Stimulated activated CD4-positive, alpha-beta T cell treated with anti-CD3 and anti-CD28 coated beads, Interleukin-15, amount 100 ng/mL, for 24 hours (primary cell): Measurements from ENCODE around the gene EPN1.
"Not testable (repeated sequence)": the region's sequence is repeated elsewhere in the genome, so short reads cannot be mapped to it uniquely, and the experiment has no call there.

Source experiments
- DNase-seq: peaks from one replicate; pipeline ENCODE4 v3.0.0-alpha.2; 2020

Gene EPN1

DNA sequence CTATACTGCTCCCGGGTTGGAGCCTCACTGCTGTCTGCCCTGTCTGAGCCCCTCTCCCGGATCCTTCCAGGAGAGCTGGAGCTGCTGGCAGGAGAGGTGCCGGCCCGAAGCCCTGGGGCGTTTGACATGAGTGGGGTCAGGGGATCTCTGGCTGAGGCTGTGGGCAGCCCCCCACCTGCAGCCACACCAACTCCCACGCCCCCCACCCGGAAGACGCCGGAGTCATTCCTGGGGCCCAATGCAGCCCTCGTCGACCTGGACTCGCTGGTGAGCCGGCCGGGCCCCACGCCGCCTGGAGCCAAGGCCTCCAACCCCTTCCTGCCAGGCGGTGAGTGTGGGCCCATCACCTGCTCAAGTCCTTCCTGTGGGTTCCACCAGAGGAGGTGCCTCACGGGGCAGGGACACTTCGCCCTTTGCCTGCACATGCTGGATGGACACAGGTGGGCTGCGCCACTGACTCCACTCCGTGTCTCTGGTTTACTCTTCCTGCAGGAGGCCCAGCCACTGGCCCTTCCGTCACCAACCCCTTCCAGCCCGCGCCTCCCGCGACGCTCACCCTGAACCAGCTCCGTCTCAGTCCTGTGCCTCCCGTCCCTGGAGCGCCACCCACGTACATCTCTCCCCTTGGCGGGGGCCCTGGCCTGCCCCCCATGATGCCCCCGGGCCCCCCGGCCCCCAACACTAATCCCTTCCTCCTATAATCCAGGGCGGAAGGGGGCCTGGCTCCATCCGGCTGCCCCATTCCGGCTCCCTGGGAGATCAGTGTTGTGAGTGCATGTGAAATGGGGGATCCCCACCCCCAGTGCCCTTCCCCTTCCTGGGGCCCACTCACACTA is 19.8 kb downstream of the EPN1 start:
- no peak for DNase-seq

DNA sequence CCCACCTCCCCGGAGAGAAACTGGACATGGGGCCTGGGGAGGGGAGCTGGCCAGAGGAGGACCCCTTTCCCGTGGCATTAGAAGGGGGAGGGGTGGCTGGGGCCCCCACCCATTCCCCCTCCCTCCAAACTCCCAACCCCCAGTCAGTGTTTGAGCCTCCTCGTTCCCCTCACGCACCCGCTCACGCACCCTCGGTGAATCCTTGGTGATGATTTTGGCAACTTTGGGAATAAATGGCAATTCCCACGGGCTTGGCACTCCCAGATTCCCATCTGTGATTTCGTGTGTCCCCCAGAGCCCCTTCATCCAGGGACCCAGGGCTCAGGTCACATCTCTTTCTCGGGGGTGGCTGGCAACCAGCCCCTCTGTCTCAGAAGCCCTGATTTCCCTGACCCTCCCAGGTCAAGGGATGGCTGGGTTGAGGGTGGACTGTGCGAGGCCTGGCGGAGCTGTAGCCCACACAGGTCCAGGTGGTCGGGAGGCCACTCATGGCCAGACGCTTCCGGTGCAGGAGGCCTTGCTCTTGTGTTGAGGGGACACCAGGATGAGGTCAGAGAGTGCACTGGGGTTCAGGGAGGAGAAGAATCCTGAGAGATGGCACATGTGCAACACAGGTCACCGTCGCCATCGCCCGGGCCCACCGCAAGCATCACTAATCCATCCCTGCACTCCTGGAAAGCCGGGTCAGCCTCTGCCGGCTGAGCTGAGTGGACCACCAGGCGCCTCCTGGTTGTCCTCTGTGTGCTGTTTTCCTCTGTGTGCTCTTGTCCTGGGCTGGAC is 20.7 kb downstream of the EPN1 start:
- no peak for DNase-seq

DNA sequence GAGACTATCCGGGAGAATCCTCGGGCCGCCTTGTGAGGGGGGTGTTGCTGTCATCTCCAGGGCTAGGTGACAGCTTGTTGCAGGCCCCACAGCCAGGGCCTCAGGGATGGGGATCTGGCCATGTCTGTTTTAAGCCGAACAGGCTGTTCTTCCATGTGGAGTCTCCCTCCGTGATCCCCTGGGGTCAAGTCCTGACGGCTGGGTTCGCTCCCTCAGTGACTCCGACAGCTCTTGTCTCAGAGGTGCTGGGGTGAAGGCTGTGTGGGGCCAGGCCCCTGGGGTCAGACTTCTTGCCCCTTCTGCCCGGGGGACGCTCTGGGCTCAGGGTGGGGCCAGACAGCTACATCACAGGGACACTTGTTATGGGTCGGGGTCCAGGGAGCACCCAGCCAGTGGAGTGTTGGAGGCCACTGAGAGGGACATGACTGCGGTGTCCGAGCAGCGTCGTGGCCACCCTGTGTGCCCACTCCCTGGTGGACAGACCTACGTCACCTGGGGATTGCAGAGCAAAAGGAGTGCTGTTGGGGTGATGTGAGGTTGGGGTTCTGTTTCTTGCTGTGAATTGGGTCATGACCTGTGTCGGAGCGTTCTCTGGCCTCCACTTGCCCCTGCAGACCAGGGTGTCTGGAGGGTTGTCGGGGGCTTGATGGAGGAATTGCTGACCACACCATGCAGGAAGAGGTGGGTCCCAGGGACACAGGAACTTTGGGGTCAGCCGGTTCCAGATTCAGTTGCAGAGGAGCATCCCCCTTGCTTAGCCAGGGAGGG is 21.5 kb downstream of the EPN1 start:
- no peak for DNase-seq

DNA sequence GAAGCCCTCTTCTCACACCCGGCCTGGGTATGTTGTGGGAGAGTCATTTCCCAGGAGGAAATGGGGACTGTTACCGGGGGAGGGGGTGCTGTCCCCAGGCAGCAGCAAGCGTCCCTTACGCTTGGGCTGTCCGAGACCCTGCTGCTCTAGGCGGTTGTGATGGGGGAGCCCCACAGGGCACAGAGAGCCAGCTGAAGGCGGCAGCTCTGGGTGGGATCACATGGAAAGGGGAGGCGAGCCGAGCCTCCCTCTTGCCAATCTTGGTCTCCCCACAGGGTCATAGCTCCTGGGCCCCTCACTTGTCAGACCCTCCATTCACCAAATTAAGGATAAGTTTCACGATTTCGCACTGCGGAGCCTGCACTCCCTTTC is 22.0 kb downstream of the EPN1 start:
- DNase-seq = no peak

DNA sequence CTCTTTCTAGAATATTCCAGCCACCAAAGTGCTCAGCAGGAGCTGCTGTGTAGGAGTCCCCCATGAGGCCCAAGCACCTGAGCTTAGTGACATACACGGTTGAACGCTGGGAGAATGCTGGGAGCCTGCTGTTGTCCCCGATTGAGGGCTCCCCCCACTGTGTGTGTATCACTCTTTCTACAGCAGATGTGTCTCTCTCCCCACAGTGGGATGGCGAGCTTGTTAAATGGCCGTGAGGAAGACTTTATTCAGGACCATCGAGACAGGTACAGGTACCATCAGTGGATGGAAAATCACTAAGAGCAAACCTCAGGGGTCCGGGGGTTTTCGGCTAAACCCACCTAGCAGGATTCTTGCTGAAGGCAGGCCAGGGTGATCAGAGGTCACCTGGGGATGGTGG is 22.7 kb downstream of the EPN1 start:
- DNase-seq = no peak

DNA sequence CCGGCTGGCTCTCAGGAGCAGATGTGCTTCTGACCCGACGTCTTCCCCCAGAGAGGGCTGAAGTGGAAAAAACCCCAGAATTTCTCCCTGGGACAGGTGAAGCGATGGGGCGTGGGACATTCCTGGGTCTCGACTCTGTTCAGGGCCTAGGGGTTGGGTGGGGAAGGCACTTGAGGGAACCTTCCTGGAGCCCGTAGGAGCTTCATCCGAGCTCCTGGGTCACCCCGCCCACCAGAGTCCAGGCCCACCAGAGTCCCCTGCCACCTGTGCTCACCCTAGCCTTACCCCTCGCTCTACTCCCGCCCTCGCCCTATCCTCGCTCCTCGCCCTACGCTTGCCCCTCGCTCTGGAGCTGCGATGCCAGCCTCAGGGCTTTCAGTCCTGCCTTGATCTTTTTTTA is 23.2 kb downstream of the EPN1 start:
- no peak for DNase-seq

DNA sequence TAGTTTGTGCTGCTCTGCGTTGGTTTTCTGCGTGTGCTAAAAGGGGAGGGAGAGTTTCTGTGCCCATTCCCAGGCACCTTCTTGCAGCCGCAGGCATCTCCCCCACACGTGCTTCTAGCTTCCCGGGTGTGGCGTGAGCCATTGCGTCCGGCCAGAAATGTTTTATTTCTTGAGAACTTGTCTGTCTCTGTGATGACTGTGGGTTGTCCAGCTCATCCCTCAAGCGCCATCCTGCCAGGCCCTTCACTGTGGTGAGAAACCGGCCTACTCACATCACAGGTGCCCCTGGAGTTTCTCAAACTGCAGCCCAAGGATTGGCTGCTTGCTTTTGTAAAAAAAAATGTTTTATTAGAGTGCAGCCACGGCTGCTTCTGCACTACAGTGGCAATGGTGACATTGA is 24.2 kb downstream of the EPN1 start:
- DNase-seq = no peak

DNA sequence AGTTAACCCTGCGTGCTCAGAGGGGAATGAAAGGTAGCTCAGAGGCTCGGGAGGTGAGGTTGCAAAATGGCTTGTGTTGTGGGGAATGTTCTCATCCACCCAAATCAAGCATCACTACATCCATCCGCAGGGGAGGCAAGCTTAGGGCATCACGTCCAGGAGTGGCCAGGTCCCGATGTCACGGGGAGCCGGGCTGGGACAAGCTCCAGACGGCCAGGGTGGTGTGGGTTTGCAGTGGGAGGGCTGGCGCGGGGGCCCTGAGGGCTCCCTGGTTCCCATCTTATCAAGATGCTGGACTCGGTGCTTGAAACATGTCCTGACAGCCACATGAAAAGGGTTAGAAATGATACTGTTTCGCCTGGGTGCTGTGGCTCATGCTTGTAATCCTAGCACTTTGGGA is 25.8 kb downstream of the EPN1 start:
- DNase-seq = peak; percentile 0

DNA sequence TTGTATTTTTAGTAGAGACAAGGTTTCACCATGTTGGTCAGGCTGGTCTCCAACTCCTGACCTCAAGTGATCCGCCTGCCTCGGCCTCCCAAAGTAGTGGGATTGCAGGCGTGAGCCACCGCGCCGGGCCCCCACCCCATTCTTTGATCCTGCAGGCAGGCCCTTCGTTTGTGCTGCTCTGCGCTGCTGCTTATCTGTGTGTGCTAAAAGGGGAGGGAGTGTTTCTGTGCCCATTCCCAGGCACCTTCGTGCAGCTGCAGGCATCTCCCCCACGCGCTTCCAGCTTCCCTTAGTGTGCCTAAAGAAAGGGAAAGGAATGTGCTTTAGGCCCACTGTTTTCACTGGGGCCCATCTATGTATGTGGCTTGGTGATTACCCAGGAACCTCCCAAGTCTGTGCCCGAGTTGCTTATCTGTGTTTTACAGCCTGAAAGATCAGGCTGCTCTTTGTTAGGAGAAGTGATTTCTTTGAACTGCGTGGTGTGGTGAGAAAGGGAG is 27.2 kb downstream of the EPN1 start:
- DNase-seq = peak; percentile 1

DNA sequence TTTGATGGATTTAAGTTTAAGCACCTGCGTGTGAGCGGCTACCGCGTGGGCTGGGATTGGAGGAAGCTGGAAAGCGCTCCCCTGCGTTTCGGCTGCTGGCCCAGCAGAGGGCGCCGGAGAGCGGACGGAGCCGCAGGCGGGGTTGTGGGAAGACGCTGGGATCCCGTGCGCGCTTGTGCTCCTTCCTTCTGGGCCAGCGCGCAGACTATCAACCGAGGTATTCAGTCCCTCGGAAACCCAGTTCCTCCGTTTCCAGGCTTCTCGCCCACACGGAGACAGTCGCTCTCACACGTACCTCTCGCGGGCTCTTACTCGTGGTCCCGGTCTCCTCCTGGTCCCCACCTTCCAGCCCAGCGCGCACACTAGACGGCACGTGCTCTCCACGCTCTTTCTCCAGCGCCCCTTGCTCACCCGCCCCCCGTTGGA is 28.8 kb downstream of the EPN1 start:
- DNase-seq = peak; percentile 69

DNA sequence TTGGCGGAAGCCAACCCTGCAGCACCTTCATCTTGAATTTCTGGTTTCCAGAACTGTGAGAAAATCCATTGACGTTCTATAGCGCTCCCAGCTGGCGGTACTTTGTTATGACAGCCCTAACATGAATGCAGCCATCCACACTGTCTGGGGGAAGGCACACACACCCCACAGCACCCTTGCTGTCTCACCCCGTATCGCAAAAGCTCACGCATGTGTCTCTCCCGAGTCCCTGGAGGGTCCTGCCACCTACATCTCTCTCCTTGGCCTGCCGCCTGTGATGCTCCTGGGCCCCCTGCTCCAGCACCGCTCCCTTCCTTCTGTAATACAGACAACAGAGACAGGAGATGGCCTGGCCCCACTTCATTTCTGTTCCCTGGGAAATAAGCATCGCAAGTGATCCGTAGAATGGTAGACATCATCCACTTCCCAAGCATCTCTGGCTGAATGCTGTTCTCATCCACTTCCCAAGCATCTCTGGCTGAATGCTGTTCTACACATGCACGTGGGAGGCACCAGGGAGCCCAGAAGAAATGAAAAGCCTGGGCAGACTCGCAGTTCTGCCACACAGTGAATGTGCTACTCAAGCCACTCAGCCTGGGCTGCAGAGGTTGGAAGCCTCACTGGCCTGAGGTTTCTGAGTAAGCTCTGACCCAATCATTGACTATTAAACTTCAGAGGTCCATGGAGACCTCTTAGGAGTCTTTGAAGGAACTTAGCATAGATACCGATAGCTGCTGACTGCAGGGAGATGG is 29.6 kb downstream of the EPN1 start:
- DNase-seq = no peak

DNA sequence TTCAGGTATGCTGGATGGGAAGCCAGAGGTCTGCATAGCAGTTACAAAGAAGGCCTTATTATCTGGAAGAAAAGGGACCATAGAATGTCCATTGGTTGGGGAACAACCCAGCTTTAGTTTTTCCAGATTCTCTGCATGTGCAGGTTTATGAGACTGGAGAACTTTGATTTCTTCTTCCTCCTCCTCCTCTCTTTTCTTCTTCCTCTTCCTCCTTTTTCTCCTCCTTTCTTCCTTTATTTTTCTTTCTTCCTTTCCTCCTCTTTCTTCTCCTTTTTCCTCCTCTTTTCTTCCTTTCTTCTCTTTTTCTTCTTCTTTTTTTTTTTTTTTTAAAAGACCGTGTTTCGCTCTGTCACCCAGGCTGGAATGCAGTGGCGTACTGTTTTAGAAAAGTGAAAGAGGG is 30.9 kb downstream of the EPN1 start:
- DNase-seq = no peak

DNA sequence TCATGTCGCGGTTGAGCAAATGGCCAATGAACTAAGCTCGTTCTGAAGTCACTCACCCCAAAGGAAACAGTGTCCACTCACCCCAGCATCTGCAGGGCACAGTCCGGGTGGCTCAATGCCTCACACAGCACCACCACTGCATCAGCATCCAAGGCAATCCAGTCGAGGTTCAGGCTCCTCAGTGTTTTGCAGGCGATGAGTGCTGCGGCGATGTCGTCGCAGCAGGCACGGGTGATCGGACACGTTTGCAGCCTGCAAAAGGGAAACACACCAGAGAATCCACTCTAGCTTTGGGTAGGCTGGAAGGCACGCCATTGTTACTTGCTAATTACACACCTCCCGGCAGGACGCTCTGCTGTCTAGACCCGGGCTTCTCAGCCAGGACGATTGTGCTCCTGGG is 36.7 kb downstream of the EPN1 start:
- DNase-seq = no peak

DNA sequence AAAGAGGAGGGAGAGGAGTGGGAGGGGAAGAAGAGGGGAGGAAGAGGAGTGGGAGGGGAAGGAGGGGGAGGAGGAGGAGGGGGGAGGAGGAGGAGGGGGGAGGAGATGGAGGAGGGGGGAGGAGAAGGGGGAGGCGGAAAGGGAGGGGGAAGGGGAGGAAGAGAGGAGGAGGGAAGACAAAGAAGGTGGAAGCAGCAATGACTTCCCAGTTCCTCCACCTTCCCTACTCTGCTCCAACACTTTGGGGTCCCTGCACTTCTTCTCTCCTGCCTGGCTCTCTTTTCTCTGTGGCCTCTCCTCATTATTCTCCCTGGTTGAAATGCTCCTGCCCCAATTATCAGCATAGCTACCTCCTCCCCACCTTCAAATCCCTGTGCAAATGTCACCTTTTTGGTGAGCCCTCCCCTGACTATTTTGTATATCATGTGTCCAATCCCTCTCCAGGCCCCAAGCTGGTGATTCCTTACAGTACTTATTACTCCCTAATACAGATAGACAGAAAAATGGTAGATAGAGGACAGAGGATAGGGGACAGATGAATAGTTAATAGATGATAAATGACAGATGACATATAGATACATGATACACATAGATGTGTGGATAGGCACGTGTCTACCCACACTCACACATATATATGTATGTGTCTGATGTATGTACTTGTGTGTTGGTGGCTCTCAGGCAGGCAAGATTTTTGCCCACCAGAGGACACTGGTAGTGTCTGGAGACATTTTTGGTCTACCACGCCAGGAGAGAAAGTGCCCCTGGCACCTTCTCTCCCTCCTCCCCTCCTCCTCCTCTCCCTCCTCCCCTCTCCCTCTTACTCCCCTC is 38.0 kb downstream of the EPN1 start:
- no peak for DNase-seq

DNA sequence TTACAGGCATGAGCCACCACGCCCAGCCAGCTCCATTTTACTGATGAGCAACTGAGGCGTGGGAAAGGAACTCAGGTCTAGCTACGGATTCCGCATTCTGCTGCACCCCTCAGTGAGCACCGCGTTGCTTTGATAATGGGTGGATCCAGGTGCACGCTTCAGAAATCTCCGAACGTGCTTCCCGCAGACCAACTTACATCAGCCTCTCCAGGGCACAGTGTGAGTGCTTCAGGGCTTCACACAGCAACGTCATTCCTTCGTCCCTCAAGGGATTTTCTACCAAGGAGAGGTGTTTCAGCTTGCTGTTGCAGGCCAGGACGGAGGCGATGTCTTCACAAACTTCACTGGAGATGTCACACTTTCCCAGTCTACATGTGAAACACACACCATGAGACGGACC is 41.5 kb downstream of the EPN1 start:
- DNase-seq = no peak

DNA sequence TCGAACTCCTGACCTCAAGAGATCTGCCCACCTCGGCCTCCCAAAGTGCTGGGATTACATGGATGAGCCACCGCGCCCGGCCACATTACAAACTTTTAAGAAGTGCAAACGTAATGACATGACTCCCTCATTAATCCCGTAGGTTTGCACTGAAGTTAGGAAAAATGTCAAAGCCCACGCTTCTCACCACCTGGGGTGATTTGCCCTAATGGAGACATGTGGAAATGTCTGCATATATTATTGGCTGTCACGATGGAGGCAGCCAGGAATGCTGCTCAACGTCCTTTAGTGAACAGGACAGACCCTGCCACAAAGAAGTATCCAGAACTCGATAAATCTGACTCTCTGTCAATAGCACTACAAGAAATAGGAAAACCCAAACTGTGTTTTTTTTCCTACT is 42.2 kb downstream of the EPN1 start:
- no peak for DNase-seq

DNA sequence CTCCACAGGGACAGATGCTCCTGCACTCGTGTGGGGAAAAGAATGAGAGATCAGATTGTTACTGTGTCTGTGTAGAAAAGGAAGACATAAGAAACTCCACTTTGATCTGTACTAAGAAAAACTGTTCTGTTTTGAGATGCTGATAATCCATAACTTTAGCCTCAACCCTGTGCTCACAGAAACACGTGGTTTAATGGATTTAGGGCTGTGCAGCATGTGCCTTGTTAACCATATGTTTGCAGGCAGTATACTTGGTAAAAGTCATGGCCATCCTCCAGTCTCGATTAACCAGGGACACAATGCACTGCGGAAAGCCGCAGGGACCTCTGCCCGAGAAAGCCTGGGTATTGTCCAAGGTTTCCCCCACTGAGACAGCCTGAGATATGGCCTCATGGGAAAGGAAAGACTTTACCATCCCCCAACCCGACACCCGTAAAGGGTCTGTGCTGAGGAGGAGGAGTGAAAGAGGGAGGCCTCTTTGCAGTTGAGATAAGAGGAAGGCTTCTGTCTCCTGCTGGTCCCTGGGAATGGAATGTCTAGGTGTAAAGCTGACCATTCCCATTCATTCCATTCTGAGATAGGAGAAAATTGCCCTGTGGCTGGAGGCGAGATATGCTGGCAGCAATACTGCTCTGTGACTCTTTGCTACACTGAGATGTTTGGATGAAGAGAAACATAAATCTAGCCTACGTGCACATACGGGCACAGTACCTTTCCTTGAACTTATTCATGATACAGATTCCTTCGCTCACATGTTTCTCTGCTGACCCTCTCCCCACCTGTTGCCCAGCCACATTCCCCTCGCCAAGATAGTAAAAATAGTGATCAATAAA is 43.1 kb downstream of the EPN1 start:
- DNase-seq = not testable (repeated sequence)

DNA sequence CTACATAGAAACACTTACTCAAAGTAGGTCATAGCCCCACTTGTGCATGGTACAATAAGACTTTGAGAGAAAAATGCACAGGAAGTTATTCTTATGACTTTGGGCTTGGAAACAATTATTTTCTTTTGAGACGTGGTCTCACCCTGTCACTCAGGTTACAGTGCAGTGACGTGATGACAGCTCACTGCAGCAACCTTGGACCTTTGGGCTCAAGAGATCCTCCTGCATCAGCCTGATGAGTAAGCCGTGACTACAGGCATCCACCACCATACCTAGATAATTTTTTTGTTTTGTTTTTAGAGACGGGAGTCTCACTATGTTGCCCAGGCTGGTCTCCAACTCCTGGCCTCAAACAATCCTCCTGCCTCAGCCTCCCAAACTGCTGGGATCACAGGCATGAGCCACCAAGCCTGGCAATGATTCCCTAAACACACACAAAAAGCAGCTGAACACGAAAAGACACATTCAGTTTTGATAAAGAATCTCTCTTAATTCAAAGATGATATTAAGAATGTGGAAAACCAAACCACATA is 45.3 kb downstream of the EPN1 start:
- DNase-seq = no peak

DNA sequence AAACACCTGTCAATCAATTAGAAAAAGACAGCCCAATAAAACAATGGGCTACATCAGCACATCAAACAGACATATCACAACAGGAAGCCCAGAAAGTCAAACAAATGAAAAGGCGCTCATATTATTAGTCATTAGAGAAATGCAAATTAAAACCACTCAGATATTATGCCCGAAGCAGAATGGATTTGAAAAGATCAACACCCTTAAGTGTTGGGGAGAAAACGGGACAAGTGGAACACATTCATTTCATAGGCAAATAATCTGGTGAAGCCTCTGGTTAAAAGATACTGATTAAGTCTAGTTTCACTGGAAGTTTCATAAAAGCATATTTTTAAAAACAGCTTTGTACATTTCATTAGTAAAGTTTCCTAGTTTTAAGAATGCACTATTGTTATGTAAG is 45.8 kb downstream of the EPN1 start:
- no peak for DNase-seq

DNA sequence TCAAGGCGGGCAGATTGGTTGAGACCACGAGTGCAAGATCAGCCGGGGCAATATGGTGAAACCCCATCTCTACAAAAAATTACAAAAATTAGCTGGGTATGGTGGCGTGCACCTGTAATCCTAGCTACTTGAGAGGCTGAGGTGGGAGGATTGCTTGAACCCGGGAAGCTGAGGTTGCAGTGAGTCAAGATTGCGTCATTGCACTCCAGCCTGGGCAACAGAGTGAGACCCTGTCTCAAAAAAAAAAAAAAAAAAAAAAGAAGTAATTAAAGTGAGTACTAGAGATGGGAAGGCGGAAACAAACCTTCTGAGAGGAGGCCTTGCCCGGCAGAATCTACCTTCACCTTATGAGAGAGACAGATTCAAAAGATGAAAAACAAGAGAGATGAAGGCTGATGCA is 48.5 kb downstream of the EPN1 start:
- no peak for DNase-seq

DNA sequence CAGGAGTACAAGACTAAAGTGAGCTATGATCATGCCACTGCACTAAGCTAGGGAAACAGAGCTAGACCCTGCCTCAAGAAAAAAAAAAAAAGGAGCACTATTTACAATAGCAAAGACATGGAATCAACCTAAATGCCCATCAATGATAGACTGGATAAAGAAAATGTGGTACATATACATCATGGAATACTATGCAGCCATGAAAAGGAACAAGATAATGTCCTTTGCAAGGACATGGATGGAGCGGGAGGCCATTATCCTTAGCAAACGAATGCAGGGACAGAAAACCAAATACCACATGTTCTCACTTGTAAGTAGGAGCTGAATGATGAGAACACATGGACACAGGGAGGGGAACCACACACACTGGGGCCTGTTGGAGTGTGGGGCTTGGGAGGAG is 55.4 kb downstream of the EPN1 start:
- not testable (repeated sequence) for DNase-seq
